ENCODE data around the gene LPCAT1.

Gene LPCAT1

DNA sequence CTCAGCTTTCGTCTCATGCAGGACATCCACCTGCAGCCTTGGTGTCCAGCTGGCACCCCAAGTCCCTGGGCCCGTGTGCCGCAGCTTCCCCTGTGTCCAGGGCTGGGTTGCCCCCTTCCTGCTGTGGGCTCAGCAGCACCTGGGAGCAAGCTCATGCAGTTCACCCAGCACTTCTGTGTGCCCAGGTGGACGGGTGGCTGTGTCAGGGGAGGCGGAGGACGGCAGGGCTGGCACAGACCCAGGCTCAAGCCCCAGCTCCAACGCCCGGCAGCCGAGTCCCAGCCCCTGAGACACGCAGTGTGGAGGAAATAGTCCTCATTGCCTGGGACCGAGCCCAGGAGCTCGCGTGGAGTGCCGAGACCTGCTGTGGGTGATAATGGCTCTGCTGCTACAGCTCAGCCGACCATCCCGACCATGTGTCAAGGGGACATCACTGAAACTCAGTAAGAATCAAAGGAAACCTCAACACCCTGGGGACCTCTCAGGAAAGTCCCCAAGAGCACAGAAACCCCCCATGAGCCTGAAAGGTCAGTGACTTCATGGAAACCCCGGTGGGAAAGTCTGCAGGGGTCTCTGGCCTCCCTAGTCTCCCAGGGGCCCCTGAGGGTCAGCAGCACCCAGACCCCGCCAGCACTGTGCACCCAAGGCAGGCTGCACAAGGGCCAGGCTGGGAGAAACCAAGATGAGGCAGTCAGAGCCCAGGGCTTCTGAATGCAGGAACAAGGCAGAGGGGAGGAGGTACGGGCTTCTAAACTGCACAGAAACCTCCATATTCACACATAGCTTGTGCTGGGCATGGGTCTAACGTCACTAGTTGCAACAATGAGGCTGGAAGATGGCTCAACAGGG lies 38.8 kb downstream of the LPCAT1 start:
- DNase-seq (ENCODE audit: extremely low read depth, low read depth) = no peak
- TF ChIP-seq, protein P1, sequence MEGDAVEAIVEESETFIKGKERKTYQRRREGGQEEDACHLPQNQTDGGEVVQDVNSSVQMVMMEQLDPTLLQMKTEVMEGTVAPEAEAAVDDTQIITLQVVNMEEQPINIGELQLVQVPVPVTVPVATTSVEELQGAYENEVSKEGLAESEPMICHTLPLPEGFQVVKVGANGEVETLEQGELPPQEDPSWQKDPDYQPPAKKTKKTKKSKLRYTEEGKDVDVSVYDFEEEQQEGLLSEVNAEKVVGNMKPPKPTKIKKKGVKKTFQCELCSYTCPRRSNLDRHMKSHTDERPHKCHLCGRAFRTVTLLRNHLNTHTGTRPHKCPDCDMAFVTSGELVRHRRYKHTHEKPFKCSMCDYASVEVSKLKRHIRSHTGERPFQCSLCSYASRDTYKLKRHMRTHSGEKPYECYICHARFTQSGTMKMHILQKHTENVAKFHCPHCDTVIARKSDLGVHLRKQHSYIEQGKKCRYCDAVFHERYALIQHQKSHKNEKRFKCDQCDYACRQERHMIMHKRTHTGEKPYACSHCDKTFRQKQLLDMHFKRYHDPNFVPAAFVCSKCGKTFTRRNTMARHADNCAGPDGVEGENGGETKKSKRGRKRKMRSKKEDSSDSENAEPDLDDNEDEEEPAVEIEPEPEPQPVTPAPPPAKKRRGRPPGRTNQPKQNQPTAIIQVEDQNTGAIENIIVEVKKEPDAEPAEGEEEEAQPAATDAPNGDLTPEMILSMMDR (IDR thresholded peaks at IDR 0.05; ENCODE audit: low read depth, low read length) = no peak

DNA sequence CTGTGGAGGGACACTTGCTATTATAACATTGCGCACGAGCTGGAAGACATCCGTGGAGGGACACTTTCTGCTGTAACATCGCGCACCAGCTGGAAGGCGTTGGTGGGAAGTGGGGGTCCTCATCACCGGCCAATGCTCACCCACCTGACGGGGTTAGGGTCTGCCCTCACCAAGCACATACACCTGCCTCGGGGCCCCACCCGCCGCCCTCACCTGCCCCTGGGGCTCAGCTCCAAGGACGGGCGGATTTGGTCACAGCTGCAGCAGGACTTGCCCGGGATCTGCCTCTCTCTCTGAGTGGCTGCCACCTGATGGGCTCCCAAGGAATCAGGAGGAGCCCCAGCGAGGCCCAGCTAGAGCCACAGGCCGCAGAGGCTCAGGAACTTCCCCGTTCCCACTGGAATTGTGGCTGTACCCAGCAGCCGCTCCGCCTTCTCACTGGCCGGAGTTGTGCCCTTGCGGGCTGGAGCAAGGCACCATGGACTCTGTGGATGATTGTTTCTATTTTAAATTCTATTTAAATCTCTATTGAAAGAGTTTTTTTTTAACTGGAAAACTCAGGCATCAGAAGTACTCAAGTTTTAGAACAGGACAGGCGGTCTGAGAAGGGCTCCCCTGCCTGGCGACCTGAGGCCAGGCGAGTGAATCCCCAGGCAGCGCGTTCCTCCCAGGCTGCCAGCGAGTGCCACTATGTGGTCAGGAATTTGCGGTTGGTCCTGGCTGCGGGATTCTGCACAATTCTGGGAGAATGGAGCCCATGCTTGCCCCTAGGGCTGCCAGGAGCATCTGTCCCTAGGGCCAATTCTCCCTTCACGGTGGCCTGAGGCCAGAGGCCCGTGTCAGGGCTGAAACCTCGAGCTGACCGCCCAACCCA lies 39.7 kb downstream of the LPCAT1 start:
- TF ChIP-seq, protein P1 (IDR thresholded peaks at IDR 0.05; ENCODE audit: low read depth, low read length) = no peak
- DNase-seq (ENCODE audit: extremely low read depth, low read depth) = no peak

DNA sequence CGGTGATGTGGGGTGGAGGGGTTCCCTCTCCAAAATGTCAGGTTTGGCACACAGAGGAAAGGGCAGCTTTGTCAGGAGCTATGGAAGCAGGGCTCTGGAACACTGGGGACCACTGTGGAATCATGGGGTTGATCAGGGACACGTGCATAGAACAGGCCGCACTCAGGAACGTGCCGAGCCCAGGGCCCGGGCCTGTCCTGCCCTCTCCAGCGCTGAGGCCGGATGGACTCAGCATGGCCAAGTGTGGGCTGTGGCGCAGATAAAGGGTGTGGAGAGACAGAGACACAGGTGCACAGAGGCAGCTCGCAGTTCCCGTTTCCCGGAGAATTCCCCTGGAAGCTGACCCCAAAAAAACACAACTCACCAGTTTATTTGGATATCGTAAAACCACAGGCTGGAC lies 40.7 kb downstream of the LPCAT1 start:
- TF ChIP-seq, protein P1 (IDR thresholded peaks at IDR 0.05; ENCODE audit: low read depth, low read length) = no peak
- DNase-seq (ENCODE audit: extremely low read depth, low read depth) = no peak

DNA sequence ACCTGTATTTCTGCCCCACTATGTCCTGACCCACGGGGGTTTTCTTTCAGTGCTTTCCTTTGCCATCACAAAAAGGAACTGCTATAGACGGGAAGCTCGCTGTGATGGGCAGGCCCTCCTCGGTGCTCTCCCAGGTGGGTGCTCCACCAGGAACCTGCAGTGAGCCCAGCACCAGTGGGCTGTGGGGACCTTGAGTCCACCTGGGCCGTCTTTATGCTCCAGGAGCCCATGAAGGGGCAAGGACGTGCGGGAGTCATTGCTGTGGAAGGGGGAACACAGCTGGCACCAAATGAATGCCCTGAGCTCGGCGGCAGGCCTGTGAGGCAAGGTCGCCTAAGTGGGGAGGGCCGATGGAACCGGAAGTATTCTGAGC lies 41.8 kb downstream of the LPCAT1 start:
- TF ChIP-seq, protein P1 (IDR thresholded peaks at IDR 0.05; ENCODE audit: low read depth, low read length) = no peak
- no peak for DNase-seq (ENCODE audit: extremely low read depth, low read depth)

DNA sequence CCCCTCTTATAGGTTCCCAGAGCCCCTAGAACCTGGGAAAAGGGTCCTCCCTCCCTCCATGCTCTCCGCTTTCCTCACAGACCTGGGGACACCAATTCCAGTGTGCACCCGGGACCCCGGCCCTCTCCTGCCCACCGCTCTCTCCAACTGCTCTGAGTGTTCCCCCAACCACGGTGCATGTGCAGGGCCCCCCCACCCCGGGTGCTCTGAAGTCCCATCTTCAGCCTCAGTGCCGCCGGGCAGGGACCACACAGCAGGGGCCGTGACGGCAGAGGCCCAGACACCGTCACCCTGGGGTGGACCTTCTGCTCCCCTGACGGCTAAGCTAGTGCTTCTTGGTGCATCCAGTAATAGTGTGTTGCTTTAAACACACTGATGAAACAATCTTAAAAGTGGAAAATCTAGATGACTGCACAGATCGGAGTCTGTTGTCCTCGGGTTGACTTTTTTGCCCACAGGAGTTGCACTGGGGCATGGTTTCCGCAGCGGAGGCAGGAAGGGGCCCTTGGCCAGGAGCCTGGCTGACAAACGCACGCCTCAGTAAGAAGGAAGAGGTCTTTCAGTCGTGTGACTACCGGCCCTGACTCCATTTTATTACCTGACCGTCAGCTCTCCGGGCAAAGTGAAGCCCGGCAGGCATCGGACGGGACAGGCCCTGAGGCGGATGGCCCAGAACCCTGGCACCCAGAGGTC lies 42.3 kb downstream of the LPCAT1 start:
- TF ChIP-seq, protein P1 (IDR thresholded peaks at IDR 0.05; ENCODE audit: low read depth, low read length) = no peak
- DNase-seq (ENCODE audit: extremely low read depth, low read depth) = no peak

DNA sequence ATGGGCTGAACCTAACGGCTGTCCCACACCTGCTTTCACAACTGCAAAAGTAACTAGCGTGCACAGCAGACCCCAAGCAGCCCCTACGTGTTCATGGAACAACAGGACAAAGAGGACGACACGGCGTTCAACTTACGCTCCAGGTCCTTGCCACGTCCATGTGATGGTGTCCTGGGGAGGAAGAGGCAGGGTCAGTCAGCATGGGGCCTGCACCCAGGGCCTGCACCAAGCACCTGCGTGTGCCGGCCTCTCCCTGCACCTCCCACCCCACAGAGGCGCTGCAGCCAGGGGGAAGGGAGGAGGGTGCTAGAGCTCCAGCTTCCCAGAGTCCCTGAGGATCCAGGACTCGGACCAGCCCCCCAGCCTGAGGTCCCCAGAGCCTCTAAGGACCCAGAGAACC lies 43.0 kb downstream of the LPCAT1 start:
- TF ChIP-seq, protein P1 (IDR thresholded peaks at IDR 0.05; ENCODE audit: low read depth, low read length) = no peak

More for the DNA sequence above, 43.0 kb downstream of the LPCAT1 start:
- no peak for DNase-seq (ENCODE audit: extremely low read depth, low read depth)

Data from AG09319 (cell line).